Non-pigmented ciliary epithelial cell (primary cell): ENCODE results near the gene SMAD9.
"Not testable (repeated sequence)": the region's sequence is repeated elsewhere in the genome, so short reads cannot be mapped to it uniquely, and the experiment has no call there.

ENCODE experiments used
- DNase-seq: peaks from one replicate; pipeline ENCODE4 v3.0.0-alpha.2; 2010; ENCODE audit warnings: low read depth

The SMAD9 gene

GRCh38 chr13:36912369-36912768 is 7.7 kb downstream of the SMAD9 start:
- DNase-seq = no peak

GRCh38 chr13:36910545-36910944 is 9.5 kb downstream of the SMAD9 start:
- no peak for DNase-seq

GRCh38 chr13:36907821-36908220 is 12.2 kb downstream of the SMAD9 start:
- DNase-seq = no peak

GRCh38 chr13:36907266-36907665 is 12.8 kb downstream of the SMAD9 start:
- DNase-seq = no peak

GRCh38 chr13:36905944-36906343 is 14.1 kb downstream of the SMAD9 start:
- no peak for DNase-seq

- no peak for DNase-seq
These were observed 16.0 kb downstream of the SMAD9 start for GRCh38 chr13:36903925-36904595.

GRCh38 chr13:36897054-36897616 is 22.9 kb downstream of the SMAD9 start:
- DNase-seq = no peak

GRCh38 chr13:36891752-36892151 is 28.3 kb downstream of the SMAD9 start:
- DNase-seq = peak; percentile 5

- no peak for DNase-seq
These were observed 31.4 kb downstream of the SMAD9 start for GRCh38 chr13:36888645-36889044.

GRCh38 chr13:36887758-36888521 is 32.1 kb downstream of the SMAD9 start:
- DNase-seq = no peak

GRCh38 chr13:36885901-36886300 is 34.1 kb downstream of the SMAD9 start:
- no peak for DNase-seq

- DNase-seq = no peak
These were observed 35.8 kb downstream of the SMAD9 start for GRCh38 chr13:36884235-36884634.

GRCh38 chr13:36883824-36884223 is 36.2 kb downstream of the SMAD9 start:
- no peak for DNase-seq

- not testable (repeated sequence) for DNase-seq
These were observed 36.6 kb downstream of the SMAD9 start for GRCh38 chr13:36883392-36883791.

GRCh38 chr13:36882829-36883390 is 37.1 kb downstream of the SMAD9 start:
- DNase-seq = no peak

GRCh38 chr13:36880961-36881360 is 39.1 kb downstream of the SMAD9 start:
- no peak for DNase-seq

- DNase-seq = no peak
These were observed 40.7 kb downstream of the SMAD9 start for GRCh38 chr13:36879218-36879938.

- no peak for DNase-seq
These were observed 44.1 kb downstream of the SMAD9 start for GRCh38 chr13:36875961-36876360.

- no peak for DNase-seq
These were observed 44.6 kb downstream of the SMAD9 start for GRCh38 chr13:36875431-36875830.

- DNase-seq = no peak
These were observed 47.4 kb downstream of the SMAD9 start for GRCh38 chr13:36872621-36873020.

- DNase-seq = no peak
These were observed 49.9 kb downstream of the SMAD9 start for GRCh38 chr13:36870050-36870692.

- DNase-seq = no peak
These were observed 53.8 kb downstream of the SMAD9 start for GRCh38 chr13:36866232-36866631.
